HG03469 (cell line): Measurements from ENCODE around the gene NKTR.

Experiments
- ATAC-seq: cut with Tn5 transposase; IDR thresholded peaks from one replicate; pipeline ENCODE4 v1.9.1; 2021; ENCODE audit warnings: mild to moderate bottlenecking, moderate library complexity, moderate number of reproducible peaks; ENCODE audit not compliant: unreplicated experiment

The NKTR gene

DNA sequence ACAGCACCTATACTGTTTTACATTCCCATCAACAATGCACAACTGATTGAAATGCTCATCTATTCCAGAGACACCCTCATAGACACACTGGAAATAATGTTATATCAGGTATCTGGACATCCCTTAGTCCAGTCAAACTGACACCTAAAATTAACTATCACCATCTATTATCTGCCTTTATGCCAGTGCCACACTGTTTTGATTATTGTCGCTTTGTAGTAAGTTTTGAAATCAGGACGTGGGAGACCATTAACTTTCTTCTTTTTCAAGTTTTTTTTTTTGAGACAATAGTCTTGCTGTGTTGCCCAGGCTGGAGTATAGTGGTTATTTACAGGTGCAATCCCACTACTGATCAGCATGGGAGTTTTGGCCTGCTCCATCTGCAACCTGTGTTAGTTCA is 75.4 kb downstream of the NKTR start:
- ATAC-seq, result no peak

DNA sequence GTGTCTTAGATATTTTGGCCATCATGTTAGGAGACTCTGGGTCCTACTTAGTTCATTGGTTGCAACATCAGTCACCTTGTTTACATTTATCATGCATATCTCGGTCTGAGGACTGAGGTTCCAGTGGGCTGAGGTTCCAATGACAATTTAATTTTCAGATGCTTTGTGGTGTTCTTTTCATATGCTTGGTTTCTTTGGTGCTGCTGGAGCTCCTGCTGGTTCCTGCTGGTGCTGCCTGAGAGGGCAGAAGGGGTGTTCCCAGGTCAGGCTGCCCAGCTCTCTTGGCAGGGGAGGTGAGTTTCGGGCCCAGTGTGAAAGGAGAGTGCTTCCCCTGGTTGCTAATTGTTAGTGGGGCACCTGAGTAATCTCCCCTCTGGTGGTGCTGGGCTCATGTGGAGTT is 78.0 kb downstream of the NKTR start:
- no peak for ATAC-seq

DNA sequence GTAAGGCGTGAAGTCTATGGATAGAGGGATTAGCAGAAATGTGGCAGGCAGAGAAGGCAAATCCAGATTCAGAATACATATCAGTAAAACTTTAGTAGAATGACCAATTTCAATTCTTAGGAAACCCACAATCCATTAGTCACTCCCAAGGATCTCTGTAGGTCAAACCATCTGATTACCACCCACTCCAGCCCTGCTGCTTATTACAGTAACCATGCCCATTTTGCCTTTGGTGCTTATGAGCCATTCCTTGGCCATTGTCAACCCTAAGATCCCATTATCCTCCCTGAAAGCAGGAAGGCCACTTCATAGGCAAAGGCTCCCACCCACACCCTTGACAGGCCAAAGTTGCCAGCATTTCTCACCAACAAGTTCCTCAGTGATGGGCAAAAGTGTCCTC is 79.8 kb downstream of the NKTR start:
- no peak for ATAC-seq

DNA sequence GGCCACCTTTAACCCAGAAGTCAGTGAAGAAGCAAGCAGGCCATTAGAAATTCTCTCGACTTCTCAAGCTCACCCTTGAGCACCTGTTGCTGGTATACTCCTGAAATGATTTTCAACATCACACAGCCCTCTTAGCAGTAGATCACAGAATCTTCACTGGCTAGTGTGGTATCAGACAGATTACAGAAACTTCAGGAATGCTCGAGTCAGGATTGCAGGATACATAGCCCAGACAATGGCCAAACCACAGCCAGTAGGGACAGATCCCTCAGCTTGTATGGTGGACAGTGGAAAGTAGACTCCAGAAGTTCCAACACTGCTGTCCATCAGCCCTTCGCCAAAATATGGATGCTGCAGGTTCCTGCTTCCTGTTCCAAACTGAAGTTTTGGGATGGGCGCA is 80.3 kb downstream of the NKTR start:
- ATAC-seq, result no peak

DNA sequence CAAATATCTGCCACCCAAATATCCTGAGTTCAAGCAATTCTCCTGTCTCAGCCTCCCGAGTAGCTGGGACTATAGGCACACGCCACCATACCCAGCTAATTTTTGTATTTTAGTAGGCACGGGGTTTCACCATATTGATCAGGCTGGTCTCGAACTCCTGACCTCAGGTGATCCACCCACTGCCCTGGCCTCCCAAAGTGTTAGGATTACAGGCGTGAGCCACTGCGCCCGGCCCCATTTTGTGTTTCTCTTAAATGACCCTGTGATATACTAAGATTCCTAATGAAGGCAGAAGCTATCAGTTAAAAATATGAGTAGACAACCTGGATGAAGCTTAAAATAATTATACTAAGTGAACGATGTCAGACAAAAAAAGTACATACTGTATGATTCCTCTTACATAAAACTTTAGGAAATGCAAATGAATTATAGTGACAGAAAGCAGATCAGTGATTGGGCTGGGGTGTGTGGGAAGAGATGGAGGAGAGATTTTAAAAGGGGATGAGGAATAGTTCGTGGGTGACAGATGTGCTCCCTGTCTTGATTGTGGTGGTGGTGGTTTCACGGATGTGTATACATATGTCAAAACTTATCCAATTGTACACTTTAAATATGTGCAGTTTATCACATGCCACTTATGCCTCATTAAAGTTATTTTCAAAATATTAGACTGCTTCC is 81.0 kb downstream of the NKTR start:
- no peak for ATAC-seq

DNA sequence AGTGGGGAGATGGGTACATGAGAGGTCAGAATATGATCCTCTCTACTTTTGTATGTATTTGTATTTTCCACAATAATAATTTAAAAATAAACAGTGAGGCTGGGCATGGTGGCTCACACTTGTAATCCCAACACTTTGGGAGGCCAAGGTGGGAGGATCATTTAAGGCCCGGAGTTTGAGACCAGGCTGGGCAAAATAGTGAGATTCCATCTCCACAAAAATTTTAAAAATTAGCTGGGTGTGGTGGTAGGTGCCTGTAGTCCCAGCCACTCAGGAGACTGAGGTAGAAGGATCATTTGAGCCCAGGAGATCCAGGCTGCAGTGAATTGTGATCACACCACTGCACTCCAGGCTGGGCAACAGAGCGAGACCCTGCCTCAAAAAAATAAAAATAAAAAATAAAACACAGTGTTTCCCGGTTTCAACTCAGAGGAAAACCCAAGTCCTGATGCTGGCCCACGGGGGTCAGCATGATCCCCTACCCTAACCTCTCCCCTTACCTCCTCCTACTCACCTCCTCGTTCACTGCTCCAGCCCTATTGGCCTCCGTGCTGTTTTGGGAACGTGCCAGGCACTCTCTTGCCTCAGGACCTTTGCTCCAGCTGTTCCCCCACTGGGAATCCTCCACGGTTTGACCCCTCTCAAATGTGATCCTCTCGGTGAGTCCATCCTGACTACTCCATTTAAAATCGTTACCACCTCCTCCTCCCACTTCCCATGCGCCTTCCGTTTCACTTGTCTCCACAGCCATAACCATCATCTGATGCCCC is 82.0 kb downstream of the NKTR start:
- ATAC-seq, result no peak

DNA sequence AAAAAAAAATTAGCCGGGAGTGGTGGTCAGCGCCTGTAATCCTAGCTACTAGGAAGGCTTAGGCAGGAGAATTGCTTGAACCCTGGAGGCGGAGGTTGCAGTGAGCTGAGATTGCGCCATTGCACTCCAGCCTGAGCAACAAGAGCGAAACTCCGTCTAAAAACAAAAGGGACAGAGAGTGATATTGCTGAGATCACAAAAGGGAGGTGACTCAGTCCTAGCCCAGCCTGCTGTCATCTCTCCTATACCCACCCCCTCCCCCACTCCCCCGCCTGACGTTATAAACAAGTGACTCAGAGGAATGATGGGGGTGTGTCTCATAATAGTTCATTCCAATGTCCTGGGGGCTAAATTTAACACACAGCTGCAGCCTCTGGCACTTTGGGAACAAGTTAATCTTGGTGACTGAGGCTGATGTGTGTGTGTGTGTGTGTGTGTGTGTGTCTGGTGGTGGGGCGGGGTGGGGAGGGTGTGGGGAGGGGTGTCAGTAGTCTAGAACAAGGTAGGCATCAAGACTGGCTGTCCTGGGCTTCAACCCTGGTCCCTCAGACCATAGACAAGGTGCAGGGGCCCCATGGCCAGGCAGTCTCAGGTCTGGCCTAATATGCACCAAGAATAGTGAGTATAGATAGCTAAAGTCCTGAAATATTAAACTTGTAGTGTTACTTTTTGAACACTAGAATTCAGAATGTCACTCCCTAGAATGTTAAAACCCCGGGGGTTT is 83.6 kb downstream of the NKTR start:
- ATAC-seq, result no peak

DNA sequence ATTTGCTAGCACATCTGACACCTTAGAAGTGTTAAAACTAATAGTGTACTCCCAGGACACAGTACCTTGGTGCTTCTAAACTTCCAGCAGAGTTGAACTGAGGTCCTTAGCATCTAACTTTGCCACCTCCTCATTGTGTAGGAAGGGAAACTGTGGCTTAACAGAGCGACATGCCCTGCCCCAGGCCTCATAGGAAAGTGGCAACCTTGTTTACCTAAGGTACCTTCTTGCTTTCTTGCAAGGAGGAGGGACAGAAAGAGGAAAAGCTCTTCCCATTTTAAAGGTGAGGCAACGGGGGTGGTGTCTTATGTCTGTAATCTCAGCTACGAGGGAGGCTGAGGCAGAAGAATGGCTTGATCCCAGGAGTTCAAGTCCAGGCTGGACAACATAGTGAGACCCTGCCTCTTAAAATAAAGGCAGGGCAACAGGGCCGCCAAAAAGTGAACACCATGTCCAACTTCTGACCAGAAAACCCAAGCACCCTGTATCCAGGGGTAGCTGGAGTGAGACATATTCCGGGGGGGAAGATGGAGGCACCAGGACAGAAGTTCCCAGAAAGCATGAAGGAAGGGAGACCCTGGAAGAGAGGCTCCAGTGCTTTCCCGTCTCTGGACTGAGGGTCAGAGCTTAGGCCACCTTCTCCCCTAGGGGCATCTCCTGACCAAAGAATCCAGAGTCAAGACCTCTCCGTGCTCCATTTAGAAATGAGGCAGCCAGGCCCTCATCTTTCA is 84.3 kb downstream of the NKTR start:
- no peak for ATAC-seq

DNA sequence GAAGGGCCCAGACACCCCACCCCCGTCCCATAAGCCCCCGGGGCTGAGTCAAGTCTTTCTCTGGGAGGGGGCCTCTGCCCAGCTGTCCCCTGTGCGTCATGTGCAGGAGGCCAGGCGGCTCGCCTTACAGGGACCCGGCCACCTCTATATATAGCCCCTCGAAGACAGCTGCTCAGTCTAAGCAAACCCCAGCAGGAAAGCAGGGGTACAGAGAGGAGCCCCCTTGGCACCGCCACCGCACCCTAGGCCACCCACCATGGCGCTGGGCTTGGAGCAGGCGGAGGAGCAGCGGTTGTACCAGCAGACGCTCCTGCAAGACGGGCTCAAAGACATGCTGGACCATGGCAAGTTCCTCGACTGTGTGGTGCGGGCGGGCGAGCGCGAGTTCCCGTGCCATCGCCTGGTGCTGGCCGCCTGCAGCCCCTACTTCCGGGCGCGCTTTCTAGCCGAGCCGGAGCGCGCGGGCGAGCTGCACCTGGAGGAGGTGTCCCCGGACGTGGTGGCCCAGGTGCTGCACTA is 84.9 kb downstream of the NKTR start, which contains the start of gene KLHL40:
Gene KLHL40 (plus strand): TSS at position 175 of the 519 bp plus-strand sequence. CDS start 82 bp downstream, at position 257.
- no peak for ATAC-seq

DNA sequence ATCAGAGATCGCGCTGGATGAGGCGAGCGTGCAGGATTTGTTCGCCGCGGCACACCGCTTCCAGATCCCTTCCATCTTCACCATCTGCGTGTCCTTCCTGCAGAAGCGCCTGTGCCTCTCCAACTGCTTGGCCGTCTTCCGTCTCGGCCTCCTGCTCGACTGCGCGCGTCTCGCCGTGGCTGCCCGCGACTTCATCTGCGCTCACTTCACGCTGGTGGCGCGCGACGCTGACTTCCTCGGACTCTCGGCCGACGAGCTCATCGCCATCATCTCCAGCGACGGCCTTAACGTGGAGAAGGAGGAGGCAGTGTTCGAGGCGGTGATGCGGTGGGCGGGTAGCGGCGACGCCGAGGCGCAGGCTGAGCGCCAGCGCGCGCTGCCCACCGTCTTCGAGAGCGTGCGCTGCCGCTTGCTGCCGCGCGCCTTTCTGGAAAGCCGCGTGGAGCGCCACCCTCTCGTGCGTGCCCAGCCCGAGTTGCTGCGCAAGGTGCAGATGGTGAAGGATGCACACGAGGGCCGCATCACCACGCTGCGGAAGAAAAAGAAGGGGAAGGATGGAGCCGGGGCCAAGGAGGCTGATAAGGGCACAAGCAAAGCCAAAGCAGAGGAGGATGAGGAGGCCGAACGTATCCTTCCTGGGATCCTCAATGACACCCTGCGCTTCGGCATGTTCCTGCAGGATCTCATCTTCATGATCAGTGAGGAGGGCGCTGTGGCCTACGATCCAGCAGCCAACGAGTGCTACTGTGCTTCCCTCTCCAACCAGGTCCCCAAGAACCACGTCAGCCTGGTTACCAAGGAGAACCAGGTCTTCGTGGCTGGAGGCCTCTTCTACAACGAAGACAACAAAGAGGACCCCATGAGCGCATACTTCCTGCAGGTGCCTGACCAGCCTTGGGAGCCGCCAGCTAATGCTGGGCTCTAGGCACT is 85.7 kb downstream of the NKTR start:
- ATAC-seq, result no peak

DNA sequence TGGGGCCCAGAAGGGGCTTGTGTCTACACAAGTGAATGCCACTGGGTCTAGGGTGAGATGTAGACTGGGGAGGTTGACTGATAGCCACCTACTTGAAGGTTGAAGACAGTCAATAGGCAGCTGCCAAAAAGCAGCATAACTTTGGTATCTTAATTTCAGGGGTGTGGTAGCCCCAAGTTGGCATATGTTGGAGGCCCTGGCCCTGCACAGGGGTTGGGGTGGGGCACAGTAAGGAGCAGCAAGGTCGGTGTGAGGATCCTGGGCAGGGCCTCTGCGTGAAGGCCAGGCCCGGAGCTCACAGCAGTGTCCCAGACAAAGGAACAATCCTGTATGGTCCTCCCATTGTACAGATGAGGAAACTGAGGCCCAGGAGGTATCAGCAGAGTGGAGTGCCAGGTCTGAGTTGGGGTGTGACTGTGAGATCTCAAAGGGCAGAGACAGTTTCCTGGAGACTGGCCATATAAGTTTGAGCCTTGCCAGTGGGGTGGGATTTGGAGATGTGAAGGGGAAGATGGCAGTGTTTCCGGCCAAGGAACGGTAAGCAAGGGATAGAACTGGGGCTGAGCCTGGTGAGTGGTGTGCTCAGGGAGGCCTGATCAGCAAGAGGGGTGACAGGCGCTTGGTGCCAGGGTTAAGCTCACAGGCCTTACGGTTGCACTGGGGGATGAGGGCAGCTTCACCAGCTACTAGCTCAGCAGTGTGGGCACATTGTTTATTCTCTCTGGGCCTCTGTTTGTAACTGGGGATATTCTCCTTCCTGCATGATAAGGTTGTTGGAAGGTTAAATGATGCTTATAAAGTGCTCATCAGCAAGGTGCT is 86.6 kb downstream of the NKTR start:
- ATAC-seq, result no peak

DNA sequence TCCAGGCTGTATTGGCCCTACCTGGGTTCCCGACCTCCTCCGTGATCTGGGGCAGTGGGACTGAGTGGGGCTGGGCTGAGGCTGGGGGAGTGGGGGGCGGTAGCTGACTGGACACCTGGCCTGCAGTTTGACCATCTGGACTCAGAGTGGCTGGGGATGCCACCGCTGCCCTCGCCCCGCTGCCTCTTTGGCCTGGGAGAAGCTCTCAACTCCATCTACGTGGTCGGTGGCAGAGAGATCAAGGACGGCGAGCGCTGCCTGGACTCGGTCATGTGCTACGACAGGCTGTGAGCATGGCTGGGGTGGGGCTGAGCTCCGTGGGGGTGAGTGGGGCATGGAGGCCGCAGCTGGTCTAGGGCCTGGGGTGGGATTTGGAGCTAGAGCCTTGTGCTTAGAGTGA is 87.5 kb downstream of the NKTR start:
- no peak for ATAC-seq

DNA sequence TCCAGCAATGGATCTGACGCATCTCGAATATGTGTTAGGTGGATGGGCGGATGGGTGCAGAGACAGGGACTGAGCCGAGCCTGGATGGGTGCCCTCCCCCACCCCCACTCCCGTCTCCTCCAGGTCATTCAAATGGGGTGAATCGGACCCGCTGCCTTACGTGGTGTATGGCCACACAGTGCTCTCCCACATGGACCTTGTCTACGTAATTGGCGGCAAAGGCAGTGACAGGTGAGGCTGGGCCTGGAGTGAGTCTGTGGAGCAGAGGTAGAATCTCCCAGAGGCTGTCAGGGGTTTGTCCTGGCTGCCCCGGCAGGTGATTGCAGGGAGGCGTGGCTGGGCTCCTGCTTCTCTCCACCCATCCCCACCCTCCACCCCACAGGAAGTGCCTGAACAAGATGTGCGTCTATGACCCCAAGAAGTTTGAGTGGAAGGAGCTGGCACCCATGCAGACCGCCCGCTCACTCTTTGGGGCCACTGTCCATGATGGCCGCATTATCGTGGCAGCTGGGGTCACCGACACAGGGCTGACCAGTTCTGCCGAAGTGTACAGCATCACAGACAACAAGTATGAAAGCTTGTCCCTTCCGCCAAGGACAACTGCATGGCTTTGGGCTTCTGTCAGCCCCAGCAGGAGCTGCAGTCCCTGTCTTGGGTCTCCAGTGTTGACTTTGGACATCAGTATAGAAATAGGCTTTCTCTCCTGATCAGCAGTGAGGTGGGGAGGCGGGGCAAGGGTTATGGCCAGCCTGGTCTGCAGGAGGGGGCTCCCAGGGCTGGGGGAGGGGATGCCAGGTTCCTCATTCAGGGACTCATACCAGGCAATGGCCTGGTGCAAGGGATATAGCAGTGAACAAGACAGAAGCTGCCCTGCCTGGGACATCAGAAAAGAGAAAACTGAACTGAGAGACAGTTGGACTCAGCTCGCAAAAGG is 88.3 kb downstream of the NKTR start:
- no peak for ATAC-seq

DNA sequence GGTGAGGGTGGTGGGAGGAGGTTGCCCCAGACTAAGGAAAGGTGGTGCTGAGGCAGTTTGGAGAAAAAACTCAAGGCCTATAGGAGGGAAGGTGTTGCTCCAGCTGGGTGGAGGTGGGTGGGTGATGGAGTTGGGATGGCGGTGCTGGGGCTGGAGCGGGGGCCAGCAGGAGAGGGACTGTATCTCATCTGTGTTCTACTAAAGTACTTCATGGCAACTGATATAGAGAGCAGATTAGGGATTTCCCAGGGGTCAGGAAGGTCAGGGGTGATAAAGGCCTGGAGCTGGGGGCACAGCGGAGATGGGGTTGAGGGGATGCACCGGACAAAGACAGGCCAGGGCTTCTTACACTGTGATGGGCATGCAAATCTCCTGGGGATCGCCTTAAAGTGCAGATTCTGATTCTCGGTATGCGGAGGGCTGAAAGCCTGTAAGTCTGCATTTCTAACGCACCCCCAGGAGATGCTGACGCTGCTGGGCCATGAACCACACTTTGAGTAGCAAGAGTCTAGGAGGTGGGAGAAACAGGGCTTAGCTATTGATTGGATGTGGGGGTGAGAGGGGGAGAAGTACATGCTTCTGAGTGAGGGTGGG is 89.0 kb downstream of the NKTR start:
- ATAC-seq, result no peak

DNA sequence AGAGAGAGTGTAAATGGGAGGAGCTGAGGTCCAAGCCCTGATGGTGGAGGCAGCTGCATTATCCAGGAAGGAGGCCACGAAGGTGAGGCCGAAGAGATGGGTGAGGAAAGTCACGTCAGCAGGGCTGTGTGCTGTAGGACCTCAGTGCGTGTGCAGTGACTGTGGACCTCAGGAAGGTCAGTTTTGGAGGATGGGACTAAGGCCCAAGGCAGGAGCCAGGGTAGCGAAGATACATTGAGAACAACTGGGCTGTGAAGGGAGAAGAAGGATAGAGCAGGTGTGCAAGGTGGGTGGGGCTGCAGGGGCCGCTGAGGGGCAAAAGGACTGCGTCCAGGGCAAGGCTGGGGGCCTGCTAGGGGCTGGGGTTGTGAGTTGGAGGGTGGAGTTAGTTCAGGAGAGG is 89.7 kb downstream of the NKTR start:
- ATAC-seq, result no peak

DNA sequence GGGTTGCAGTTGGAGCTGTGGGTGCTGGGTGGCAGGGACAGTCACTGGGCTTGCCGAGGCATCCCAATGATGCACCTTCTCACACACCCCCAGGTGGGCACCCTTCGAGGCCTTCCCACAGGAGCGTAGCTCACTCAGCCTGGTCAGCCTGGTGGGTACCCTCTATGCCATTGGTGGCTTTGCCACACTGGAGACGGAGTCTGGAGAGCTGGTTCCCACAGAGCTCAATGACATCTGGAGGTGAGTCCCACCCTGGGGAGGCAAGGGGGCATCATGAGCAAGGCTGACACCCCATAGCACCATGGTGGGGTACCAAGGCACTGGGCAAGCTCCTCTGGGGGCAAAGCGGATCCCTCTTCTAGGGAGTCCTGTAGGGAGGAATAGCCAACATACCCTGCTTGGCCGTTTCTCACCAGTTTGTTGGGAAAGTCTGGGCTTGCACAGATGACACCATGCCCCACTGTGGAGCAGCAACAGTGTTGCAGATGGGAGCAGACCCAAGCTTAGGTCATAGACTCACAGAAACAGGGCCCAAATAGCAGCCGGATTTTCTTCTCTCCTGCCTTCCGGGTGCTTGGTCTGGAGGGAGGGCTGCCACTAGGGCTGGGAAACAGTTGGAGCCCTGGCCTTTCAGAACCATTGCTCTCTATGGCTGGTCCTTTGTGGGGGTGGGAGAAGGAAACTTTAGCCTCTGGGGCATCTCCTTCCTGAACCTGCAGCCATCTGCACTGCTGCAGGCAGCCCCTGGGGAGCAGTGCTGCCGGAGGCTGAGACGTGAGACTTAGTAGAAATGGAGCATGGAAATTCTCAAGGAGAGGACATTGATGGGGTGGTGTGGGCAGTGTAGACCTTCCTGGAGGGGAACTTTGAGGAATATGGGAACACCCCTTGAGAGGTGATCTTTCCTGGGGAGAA is 90.5 kb downstream of the NKTR start:
- ATAC-seq, result no peak
